CMK (cell line): ENCODE results near the gene PCOLCE2.

ENCODE experiments used
- DNase-seq: peaks from one replicate; pipeline ENCODE4 v3.0.0-alpha.2; 2010; ENCODE audit warnings: low read depth

Gene PCOLCE2

GRCh38 chr3:142808103-142808917 lies 80.6 kb downstream of the PCOLCE2 start:
- no peak for DNase-seq

- no peak for DNase-seq
Measured at GRCh38 chr3:142802891-142803290, 86.0 kb downstream of the PCOLCE2 start.

GRCh38 chr3:142801746-142802145 lies 87.1 kb downstream of the PCOLCE2 start:
- DNase-seq: no peak

GRCh38 chr3:142796823-142797222 lies 92.1 kb downstream of the PCOLCE2 start:
- DNase-seq: no peak

- DNase-seq: no peak
Measured at GRCh38 chr3:142795332-142795731, 93.6 kb downstream of the PCOLCE2 start.

GRCh38 chr3:142794508-142794907 lies 94.4 kb downstream of the PCOLCE2 start:
- no peak for DNase-seq

GRCh38 chr3:142787719-142788118 lies 101.2 kb downstream of the PCOLCE2 start:
- DNase-seq: no peak

- DNase-seq: no peak
Measured at GRCh38 chr3:142785996-142786395, 102.9 kb downstream of the PCOLCE2 start.

GRCh38 chr3:142784228-142784627 lies 104.7 kb downstream of the PCOLCE2 start:
- DNase-seq: no peak

GRCh38 chr3:142782616-142783015 lies 106.3 kb downstream of the PCOLCE2 start:
- DNase-seq: no peak

GRCh38 chr3:142779591-142779990 lies 109.3 kb downstream of the PCOLCE2 start:
- no peak for DNase-seq

- DNase-seq: no peak
Measured at GRCh38 chr3:142778541-142778940, 110.3 kb downstream of the PCOLCE2 start.

GRCh38 chr3:142777927-142778326 lies 111.0 kb downstream of the PCOLCE2 start:
- DNase-seq: no peak

- DNase-seq: no peak
Measured at GRCh38 chr3:142768338-142768737, 120.5 kb downstream of the PCOLCE2 start.
